KMS-11 (cell line): ENCODE measurements around the gene CD200.

Experiments
- H2AFZ ChIP-seq: fragments of 200-600 bp; sonication (generic); 2 replicates; pipeline ENCODE4 v1.6.1; 2016; ENCODE audit warnings: antibody characterized with exemption, mixed run types, low read depth
- H3K27ac ChIP-seq: fragments of 200-600 bp; sonication (generic); 2 replicates; pipeline ENCODE4 v1.6.1; 2016; ENCODE audit warnings: mild to moderate bottlenecking, mixed run types
- H3K27me3 ChIP-seq: fragments of 200-600 bp; sonication (generic); 2 replicates; pipeline ENCODE4 v1.6.1; 2017; ENCODE audit warnings: mild to moderate bottlenecking, low read depth, mixed run types, moderate library complexity; ENCODE audit not compliant: insufficient read depth
- H3K36me3 ChIP-seq: fragments of 200-600 bp; sonication (generic); 2 replicates; pipeline ENCODE4 v1.6.1; 2017; ENCODE audit warnings: mild to moderate bottlenecking, mixed run types; ENCODE audit not compliant: insufficient read depth
- H3K4me1 ChIP-seq: fragments of 200-600 bp; sonication (generic); 2 replicates; pipeline ENCODE4 v1.6.1; 2016; ENCODE audit warnings: mild to moderate bottlenecking, low read depth, mixed run types; ENCODE audit not compliant: poor library complexity, severe bottlenecking
- H3K4me2 ChIP-seq: fragments of 200-600 bp; sonication (generic); 2 replicates; pipeline ENCODE4 v1.7.0; 2016; ENCODE audit warnings: mild to moderate bottlenecking, mixed run types
- H3K4me3 ChIP-seq: fragments of 200-600 bp; sonication (generic); IDR thresholded peaks from 2 replicates; pipeline ENCODE4 v1.6.1; 2017; ENCODE audit warnings: low read depth, low read length, mixed read lengths; ENCODE audit not compliant: insufficient read depth
- H3K79me2 ChIP-seq: fragments of 200-600 bp; sonication (generic); 2 replicates; pipeline ENCODE4 v1.6.1; 2016; ENCODE audit warnings: low read depth, mixed run types; ENCODE audit not compliant: insufficient read depth
- H3K9ac ChIP-seq: fragments of 200-600 bp; sonication (generic); 2 replicates; pipeline ENCODE4 v1.6.1; 2016; ENCODE audit warnings: mild to moderate bottlenecking, mixed run types
- H4K20me1 ChIP-seq: fragments of 200-600 bp; sonication (generic); 2 replicates; pipeline ENCODE4 v1.6.1; 2016; ENCODE audit warnings: mild to moderate bottlenecking, mixed run types; ENCODE audit not compliant: insufficient read depth
- TF ChIP-seq, protein P1 (sequence below): fragments of 200-600 bp; sonication (generic); conservative IDR thresholded peaks from 2 replicates; pipeline ENCODE4 v1.6.1; 2017; ENCODE audit warnings: low read depth, mild to moderate bottlenecking, antibody characterized with exemption, low read length, moderate library complexity, mixed read lengths

The CD200 gene

DNA sequence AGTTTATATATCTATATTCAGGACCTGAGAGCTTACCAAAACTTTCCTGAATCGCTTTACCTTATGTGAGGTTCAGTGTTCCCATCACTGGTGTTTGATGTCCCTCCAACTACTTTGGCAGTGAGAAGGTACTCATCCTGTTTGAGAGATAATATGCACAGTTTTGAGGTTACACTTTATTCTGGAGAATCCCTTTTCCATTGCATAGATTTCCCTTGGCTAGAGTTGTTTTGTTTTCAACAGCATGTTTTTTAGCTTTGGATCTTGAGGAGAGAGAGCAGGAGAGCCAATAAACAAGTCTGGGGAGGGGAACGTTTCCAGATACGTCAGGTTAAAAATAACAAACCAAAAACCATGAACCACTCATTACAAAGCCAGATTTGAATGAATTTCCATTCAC, 33.6 kb downstream of the CD200 start:
- Histone ChIP-seq H3K27me3 (no peaks in the 10 kb centered on the region), H3K4me3 (no peak overlapping the region), H4K20me1 (no peaks in the 10 kb centered on the region), H3K4me1 (peaks cover 37% of the 10 kb centered on the region), H3K4me2 (no peak overlapping the region), H3K9ac (no peak overlapping the region), H3K79me2 (no peaks in the 10 kb centered on the region), H3K27ac (no peak overlapping the region), H2AFZ (no peak overlapping the region), H3K36me3 (no peaks in the 10 kb centered on the region)
- TF ChIP-seq, protein P1, sequence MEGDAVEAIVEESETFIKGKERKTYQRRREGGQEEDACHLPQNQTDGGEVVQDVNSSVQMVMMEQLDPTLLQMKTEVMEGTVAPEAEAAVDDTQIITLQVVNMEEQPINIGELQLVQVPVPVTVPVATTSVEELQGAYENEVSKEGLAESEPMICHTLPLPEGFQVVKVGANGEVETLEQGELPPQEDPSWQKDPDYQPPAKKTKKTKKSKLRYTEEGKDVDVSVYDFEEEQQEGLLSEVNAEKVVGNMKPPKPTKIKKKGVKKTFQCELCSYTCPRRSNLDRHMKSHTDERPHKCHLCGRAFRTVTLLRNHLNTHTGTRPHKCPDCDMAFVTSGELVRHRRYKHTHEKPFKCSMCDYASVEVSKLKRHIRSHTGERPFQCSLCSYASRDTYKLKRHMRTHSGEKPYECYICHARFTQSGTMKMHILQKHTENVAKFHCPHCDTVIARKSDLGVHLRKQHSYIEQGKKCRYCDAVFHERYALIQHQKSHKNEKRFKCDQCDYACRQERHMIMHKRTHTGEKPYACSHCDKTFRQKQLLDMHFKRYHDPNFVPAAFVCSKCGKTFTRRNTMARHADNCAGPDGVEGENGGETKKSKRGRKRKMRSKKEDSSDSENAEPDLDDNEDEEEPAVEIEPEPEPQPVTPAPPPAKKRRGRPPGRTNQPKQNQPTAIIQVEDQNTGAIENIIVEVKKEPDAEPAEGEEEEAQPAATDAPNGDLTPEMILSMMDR, result no peak

DNA sequence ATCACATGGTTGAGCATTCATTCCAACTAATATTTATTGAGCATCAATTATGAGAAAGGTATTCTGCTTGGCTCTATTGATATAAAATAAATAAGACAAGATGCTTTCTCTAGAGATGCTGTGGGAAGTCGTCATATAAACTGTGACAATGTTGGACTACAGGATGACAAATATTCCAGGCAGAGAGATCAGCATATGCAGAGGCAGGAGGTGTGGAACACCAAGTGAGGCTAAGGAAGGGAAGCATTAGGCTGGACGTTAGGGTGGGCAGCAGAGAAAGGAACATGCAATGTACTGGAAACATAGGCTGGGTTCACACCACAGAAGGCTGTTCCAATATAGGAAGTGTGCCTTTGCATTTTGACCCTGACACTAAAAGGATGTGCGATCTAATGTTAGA, 38.6 kb downstream of the CD200 start:
- Histone ChIP-seq H3K27ac (no peak overlapping the region), H3K79me2 (no peaks in the 10 kb centered on the region), H3K27me3 (no peaks in the 10 kb centered on the region), H4K20me1 (no peaks in the 10 kb centered on the region), H3K4me1 (peaks cover 27% of the 10 kb centered on the region), H3K36me3 (no peaks in the 10 kb centered on the region), H3K4me2 (no peak overlapping the region), H3K4me3 (no peak overlapping the region), H2AFZ (no peak overlapping the region), H3K9ac (no peak overlapping the region)
- TF ChIP-seq, protein P1, result no peak

DNA sequence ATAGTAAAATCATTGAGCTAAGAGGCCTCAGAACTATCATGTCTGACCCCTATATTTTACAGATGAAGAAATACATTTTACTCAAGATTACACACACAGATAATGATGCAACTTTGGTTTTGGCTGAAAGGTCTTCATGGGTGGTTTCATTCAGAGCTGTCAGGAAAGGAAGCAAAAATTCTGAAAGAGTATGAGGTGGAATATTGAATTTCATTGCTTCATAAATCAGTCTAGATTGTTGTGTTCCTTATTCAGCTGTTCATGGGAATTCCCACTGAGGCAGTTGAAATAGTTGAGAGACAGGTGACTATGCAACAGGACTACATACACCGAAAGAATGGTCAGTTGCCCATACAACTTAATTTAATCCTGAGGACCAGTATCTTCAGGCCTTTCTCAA, 39.4 kb downstream of the CD200 start:
- H3K4me2 ChIP-seq, result no peak overlapping the region
- peaks cover 28% of the 10 kb centered on the region for H3K4me1 ChIP-seq
- no peak overlapping the region for H3K4me3 ChIP-seq
- TF ChIP-seq, protein P1, result no peak
- H3K79me2 ChIP-seq, result no peaks in the 10 kb centered on the region
- no peak overlapping the region for H2AFZ ChIP-seq
- no peaks in the 10 kb centered on the region for H3K36me3 ChIP-seq
- H3K27me3 ChIP-seq, result no peaks in the 10 kb centered on the region
- H3K27ac ChIP-seq, result no peak overlapping the region
- no peak overlapping the region for H3K9ac ChIP-seq
- no peaks in the 10 kb centered on the region for H4K20me1 ChIP-seq

DNA sequence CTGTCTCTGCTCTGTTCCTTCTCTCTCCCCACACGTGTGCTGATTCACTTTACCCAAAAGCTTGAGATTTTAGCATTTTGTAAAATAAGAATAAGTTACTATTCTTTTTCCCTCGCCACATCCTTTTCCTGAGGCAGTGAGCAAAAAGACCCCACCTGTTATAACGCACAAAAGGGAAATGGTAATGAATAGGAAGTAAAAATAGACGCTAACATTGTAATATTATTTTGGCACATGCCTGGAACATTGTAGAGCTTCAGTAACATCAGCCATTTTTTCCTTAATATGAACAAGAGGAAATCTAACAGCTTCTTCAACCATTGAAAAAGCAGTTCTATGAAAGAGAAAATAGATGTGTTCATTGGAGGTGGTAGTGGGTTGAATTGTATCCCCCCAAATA, 40.5 kb downstream of the CD200 start:
- Histone ChIP-seq H3K4me2 (peak overlapping the region; percentile 18), H3K27me3 (no peaks in the 10 kb centered on the region), H3K9ac (no peak overlapping the region), H3K4me3 (no peak overlapping the region), H3K27ac (no peak overlapping the region), H2AFZ (no peak overlapping the region), H3K4me1 (peaks cover 39% of the 10 kb centered on the region), H3K36me3 (no peaks in the 10 kb centered on the region), H3K79me2 (no peaks in the 10 kb centered on the region), H4K20me1 (no peaks in the 10 kb centered on the region)
- TF ChIP-seq, protein P1, result no peak
